ENCODE measurements around the gene HOXA5.

HOXA5 gene

DNA sequence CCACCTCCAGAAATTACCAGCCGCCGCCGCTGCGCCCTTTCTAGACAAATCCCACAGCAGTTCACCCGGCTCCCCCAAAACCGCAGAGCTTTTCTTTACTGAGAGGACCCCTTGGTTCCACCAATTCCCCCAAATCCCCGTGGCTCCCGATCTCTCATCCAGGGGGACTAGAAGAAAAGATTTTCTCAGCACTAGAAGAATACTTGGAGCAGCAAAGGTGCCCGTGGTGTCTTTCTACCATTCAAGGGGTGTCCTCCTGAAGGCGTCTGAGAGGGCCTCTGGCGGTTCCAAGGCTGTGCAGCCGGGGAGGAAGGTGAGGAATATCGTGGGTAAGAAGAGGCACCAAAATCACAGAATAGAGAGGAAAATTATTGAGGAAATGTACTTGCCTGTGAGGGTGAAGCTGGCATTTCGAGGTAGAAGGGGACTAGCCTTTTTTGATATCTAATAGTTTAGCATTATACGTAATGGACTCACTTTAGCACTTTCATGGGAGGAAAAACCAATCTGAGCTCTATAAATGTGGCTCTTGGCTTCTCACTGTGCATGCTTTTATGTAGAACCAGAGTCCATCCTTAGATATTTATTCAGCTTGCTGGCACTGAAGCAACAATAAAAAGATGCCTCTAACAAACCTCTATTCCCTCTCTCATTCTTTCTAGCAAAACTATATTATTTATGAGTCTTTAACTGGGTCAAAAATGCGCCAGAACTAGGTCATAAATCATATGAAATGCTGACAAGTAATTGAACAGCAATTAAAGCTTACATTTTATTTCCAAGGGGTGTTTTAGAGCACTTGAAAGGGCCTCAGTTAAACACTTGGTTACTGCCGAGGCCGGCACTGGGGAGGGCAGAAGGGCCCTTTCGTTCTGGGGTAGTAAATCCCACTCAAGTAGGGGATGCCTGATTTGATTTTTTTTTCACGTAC, 27.2 kb downstream of the HOXA5 start:
- DNase-seq, result no peak

DNA sequence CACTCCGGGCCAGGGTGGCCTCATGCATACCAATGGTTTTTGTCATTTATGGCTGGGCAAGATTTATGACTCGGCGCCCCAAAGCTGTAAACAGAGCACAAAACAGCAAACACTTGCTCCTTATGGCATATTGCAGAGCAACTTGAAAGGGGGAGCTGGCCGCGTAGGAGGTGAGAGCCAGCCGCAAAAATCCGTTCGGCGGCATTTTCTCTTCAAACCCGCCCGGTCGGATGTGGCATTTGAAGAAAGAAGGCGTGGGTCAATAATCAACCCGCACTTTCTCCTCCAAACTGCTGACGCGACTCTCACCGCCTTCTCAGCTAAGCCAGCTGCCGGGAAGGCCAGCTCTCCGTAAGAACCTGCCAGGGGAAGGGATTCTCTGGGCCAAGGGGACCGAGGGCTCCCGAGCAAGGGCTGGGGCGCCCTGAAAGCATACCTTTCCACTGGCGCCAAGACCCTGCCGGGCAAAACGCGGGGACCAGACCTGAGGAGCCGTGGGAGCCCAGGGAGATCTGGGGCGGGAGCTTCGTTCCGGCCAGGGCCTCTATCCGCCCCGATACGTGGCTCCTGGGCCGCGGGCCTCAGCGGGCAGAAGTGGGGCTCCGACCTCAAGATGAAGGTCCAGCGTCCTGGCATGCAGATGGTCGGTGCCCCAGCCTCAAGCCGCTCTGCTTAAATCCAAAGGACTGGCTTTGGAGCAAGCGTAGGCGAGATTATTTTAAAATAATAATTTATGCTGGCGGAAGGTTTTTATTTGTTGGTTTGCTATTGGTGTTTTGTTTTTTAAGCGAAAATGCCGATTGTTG, 28.1 kb downstream of the HOXA5 start:
- no peak for DNase-seq

DNA sequence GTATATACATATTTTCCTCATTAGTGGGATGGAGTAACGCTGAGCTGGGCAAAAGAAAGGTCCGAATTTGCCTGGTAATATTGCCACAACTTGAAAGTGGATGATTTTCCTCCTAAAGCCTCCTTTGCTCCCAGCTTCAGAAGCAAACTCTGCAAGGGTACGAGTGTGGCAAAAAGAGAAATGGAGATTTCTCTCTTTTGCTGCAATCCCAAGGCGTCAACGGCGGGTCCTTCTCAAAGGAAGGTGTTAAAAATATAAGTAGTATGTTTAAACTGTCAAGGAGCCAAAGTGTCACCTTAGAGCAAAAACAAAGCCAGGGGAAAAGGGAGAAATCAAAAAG, 28.6 kb downstream of the HOXA5 start:
- no peak for DNase-seq

DNA sequence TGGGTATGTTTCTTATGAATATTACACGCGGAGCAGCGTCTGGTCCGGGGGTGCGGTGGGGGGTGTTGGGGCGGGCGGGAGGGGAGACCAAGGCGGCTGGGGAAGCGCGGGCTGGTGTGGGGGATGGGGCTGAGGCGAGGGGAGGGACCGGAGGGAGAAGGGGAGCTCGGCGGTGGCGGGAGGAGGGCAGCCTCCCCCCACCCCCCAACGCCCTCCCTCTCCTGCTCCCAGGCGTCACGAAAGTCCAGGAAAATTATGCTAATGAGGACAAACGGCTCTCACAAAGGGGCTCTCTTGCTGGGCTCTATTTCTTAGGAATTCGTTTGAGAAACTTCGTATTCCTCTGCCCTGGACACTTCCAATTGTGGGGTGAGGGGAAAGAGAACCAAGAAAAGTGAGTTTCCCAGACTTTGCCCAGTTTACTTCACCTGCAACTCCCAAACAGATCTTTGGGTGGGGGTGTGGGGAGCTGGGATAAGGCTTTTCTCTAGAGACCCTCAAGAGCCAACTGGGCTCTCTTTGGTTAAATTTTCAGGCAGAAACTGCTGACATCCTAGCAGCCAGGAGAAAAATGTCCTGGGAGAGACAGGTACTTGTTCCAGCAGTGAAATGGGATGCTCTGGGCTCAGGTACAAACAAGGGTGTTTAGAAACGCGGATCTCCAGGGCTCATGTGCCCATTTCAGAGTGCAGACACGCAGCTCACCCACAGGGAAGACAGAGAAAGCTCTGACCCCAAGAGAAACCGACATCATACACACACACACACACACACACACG, 29.3 kb downstream of the HOXA5 start:
- no peak for DNase-seq

DNA sequence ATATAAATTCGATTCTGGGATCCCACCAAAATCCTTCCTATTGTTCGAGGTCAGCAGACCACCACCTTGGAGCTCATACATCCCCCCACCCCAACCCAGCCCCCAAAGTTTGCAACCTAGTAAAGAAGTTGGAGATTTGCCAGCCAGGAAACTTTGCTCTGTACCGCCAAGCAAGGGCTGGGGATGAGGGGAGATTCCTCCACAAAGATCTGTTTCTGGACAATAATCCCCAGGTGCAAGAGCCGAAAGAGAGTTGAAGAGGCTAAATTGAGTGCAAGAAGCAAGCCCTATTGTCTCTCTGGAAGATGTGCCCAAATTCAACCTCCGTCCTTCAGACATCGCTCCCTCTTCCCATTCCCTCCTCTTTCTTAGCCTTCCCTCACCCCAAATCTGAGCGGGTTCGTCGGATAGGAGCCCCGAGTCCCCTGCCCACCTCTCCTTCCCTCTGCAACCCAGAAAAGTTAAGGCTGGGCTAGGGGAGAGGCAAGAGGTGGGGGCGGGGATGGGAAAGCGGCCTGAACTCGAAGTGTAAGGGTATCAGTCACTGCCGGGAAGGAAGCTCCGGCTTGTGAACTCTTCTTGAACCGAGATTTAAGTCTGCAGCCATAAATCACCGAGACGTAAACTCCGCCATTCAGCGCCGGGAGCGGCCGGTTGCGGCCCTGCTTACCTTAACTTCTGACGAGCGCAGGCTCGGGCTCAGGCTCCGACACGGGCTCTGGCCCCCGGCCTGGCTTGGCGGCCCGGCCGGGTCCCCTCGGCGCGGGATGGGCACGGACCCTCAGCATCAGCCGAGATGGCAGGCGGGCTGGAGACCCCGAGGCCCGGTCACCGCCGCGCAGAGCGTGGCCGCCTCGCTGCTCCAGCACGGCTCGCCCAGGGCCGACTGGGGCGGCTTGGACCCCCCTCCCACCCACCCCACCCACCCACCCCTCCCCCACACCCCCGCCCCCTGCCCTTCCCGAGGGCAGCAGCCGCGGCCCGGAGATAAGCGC, 30.2 kb downstream of the HOXA5 start:
- no peak for DNase-seq

DNA sequence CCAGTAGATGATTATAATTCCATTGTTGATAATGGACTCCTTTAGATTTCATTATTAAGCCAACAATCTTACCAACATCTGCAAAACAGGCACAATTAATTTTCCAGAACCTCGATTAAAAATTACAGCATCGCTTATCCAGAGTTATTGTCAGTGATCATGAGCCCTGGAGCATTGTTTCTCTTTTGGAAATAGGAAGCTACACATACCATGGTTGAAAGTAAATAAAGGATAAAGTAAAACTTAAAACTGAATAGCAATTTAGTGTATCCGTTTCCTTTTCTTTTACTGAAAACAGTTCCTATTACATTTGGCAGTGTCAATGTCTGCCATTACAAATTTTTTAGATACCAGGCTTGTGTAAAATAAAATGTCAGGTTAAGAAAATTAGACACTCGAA, 31.1 kb downstream of the HOXA5 start:
- DNase-seq, result no peak

DNA sequence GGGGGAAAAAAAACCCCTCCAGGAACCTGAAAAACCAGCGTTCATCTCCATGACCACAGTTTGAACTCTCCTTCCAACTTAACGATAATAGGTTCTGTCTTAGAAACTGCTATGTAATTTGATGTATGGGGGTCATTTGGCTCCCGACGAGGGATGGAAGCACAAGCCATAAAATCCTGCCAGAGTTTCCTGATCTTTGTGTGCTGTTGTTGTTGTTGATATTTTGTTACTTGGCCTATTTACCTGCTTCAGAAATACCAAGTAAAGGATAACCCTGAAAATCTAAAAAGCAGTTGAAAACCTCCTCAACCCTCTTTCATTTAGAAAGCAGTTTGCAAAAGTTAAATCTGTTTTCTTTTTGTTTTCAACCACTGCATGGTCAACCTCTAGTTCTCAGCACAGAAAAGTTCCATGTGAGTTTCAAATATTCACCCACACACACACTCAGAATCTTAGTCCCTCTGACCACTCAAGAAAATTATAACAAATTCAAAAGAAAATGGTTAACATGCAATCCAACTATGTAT, 31.7 kb downstream of the HOXA5 start:
- DNase-seq, result no peak

DNA sequence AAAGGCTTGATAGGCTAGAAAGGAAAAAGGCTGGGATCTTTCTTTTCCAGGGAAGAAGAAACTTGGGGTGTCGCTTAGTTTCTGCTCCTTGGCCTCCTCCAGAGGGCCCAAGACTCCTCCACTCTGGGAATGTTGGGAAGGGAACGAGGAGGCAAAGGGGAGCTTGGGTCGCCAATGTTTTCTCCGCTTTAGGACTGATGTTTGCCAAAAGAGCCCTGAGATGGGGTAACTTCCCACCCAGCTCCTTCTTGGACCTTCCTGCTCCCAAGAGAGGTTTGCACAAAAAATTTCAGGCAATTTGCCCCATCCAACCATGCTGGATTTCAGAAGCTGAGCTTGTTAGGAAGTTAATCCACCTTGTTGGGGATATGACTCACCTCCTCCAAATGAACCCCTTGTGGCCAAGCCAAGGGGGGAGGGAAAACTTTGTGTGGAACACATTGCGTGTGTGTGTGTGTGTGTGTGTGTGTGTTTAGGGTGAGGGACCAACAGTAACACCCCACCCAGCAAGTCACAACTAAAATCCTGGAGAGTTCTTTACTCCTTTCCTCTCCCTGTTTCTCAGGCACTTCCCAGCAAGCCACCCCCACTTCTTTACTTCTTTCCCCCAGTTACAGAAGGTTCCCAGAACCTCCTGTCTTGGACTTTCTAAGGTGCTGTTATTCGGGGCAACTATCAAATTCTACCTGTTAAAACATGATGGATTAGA, 32.3 kb downstream of the HOXA5 start:
- no peak for DNase-seq

DNA sequence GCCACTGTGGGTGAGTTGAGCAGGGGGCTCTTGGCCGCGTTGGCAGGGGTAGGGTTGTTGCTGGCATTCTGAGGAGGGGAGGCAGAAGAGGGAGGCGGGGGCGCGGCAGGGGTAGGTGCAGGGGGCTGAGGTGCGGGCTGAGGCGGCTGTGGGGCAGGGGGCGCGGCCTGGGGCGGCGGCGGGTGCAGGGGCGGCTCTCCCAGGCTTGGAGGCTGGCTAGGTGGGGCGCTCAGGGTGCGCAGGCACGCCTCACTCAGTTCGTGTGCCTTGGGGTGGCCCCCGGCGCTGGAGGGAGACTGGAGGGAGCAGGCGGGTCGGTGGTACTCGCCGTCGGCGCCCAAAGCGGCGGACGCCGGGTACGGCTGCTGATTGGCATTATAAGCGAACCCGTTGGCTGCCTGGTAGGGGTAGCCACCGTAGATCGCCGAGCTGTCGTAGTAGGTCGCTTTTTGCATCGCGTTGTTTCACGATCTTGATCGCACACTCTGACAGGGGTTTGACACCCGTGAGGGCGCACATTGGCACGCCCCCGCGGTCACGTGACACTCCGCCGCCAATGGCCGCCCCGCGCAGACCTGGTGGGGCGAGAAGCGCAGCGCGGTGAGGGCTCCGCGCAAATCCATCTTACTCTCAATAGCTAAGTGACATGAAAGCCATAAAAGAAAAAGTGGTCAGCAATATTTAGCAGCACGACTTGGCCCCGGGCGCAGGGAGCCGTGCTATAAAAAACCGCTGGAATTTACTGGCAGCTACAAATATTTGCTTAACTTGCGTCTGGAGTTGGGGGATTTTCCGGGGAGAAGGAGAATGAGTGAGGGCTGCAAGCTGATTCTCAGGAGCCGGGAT, 33.1 kb downstream of the HOXA5 start:
- no peak for DNase-seq

DNA sequence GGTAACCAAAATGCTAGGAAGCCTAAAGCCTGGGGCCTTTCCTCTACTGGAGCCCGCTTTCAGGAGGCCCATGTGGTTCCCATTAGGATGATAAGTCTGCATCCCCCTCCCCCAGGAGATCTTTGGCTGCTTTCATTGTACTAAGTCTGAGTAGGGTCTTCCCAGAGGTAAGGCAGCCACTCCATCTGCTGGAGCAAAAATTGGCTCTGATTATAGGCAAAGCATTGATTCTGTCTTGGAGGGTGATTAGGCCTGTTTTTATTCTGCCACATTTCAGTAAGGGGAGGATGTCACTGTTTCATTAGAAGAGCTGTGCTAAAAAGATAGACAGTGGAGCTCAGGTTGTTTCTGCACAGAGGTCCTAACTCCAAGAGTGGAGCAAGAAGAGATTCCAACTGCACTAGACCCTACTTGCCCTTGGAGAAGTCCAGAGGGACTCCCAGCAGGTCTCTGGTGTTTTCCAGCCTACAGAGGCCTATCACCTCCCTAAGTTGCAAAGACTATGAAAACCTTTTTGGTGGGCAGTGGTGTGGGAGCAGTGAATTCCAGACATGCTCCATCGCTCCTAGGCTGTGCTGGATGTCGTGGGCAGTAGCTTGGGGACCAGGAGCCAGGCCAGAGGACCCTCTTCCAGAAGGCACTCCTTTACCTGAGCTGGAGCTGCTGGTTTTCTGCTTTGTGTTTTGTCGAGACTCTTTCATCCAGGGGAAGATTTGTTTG, 33.9 kb downstream of the HOXA5 start:
- DNase-seq, result no peak

DNA sequence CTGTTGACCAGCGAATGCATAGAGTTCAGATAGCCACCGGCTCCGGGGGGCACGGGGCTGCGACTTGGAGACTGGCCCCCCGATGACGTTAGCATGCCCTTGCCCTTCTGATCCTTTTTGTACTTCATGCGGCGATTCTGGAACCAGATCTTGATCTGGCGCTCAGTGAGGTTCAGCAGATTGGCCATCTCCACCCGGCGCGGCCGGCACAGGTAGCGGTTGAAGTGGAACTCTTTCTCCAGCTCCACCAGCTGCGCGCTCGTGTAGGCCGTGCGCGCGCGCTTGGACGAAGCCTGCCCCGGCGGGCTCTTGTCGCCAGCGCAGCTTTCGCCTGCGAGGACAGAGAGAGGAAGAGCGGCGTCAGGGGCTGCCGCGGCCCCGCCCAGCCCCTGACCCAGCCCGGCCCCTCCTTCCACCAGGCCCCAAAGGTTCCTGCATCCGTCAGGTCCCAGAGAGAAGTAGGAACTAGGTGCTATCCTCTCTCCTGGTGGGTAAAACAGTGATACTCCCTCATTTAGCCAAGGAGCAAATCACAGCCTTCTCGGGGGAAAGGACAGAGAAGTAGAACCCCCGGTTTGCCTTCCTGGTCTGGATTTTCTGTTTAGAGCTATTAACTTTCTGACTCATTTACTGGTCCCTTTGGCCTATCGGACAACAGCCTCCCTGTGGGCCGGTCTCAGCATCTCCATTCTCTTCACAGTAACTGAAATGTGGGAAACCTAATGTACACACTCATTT, 34.9 kb downstream of the HOXA5 start:
- no peak for DNase-seq

DNA sequence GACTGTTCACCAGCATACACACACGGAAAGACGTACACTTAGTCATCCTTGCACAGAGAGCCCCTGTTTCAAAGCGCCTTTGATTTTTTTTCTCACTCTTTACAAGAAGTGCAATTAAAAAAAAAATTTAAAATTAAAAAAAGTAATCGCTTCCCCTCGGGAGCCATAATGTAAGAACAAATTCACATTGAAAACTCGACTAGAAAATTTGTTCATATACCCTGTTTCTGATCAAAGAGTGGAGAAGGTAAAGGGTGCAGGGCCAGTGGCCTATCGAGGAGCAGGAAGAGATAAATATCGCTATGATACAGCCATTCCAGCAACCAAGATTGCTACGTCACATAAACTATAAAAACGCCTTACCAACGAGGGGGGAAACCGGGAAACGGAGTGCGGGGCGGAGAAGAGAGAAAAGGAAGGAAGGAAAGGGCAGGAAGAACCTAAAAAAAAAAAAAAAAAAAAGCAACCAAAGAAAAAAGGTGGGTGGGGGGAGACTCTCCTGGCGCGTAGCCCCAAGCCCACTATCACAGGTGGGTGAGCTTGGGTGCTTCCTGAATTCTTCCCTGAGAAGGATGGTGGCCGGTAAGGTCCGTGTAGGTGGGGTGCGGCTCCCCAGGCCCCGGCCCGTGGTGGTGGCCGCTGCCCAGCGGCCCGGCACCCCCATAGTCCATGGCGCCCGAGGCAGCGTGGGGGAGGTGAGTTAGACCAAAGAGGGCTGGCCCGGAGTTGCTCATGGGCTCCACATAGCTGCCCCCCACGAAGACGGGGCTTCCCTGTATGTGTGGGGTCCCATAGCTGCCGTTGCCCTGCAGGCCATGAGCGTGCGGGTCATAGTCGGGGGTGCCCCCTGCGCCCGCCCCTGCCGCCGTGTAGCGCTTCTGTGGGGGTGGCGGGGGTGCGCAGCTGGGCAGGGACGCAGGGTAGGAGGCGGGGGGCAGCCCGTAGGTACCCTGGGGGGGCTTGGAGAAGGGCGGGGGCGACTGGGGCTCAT, 35.8 kb downstream of the HOXA5 start:
- no peak for DNase-seq

DNA sequence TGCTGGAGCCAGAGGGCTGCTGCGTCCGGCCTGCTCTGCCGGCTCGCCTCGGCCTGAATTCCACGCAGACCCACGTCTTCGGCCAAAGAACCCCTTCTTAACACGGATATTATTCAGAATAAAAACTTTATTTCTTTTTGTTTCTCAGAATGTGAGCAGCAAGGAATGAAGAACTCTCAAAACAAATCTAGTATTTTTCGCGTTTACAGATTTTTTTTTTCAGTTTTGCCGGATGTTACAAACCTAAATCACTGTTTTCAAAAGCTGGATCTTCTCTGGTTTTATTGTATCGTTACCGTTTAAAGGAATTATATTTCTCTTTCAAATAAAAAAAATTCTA, 36.6 kb downstream of the HOXA5 start:
- no peak for DNase-seq

DNA sequence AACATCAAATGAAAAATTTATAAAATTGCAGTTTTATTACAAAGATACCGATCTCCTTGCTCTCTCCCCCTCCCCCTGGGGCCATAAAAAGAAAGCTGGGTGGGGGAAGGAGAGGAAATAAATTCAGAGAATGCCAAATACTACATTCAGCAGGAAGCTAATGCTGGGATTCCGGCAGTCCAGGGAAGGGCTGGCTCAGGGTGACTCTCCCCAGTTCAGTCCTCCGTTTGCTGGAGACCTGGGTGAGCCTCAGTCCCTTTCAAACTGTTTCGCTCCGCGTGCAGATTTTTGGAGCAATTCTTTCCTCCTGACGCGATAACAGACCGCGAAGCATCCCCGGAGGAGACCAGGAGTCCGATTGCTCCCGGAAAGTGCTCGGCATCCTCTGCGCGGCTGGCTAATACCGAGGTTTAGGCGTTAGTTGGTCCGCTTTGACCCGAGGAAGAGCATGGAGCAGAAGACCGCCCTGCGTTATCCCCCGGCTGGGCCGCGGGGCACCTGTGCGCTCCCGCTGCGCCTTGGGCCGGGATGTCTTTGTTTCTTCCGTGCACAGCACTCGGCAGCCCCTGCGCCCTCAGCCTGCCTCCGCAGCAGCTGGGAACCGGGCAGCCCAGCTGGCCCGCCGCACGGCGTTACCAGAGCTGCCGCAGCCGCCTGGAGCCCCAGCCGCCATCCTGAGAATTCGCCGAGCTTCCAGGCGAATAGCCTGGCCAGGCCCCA, 37.1 kb downstream of the HOXA5 start:
- no peak for DNase-seq

DNA sequence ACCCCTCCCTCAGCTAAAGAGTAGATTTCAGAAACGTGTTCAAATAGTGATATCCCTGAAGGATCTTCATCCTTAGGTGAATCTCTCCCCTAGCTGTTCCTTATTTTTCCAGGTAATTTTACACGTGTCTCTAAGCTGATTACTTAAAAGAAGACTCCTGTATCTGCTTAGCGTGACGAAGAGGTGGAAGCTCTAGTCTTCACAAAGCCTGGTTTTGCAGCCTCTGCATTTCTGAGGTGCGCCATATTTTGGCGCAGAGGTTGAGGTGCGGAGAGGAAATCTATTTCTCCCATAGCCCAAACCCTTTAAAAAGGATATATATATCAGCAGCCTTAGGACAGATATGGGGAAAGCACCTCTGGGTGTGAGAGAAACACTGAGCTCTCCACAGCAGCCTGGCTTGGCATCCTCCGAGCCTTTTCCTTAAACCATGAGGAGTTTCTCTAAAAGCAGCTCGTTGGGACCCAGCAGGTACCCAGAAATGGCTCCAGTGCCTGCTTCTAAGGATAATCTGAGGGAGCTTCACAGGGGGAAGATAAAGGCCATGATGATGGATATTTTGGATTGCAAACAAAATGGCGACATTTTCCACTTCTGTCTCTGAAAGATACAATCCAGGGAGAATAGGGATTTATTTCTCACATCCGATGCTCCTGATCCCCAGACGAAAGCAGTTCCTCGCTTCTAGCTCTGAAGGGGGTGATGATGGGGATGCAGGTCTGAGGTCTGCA, 38.0 kb downstream of the HOXA5 start:
- no peak for DNase-seq
